HG03521 (cell line): ENCODE results near the gene GNGT2.

ENCODE experiments used
- ATAC-seq: cut with Tn5 transposase; IDR thresholded peaks from one replicate; pipeline ENCODE4 v1.9.1; 2021; ENCODE audit warnings: mild to moderate bottlenecking, moderate library complexity; ENCODE audit not compliant: unreplicated experiment

The GNGT2 gene

GRCh38 chr17:49210158-49211029, at the start of gene GNGT2, which contains the start of gene ABI3:
TSS of gene GNGT2 (minus strand) at chr17:49210574. CDS start at chr17:49207422, 3,152 bp downstream.
TSS of gene ABI3 (plus strand) at chr17:49210707. CDS start at chr17:49210725, 18 bp downstream.
- peak; percentile 82 for ATAC-seq

GRCh38 chr17:49259663-49260010, 49.3 kb upstream of the GNGT2 start:
- no peak for ATAC-seq

- no peak for ATAC-seq
These were observed 48.0 kb upstream of the GNGT2 start for GRCh38 chr17:49258394-49258793.

- ATAC-seq = no peak
These were observed 44.8 kb upstream of the GNGT2 start for GRCh38 chr17:49255125-49255524.

- no peak for ATAC-seq
These were observed 43.7 kb upstream of the GNGT2 start for GRCh38 chr17:49254066-49254465.

- ATAC-seq = no peak
These were observed 41.8 kb upstream of the GNGT2 start for GRCh38 chr17:49252148-49252695.

GRCh38 chr17:49249890-49250522, 39.6 kb upstream of the GNGT2 start:
- ATAC-seq = no peak

GRCh38 chr17:49249292-49249794, 39.0 kb upstream of the GNGT2 start:
- no peak for ATAC-seq

GRCh38 chr17:49247944-49248343, 37.6 kb upstream of the GNGT2 start:
- no peak for ATAC-seq

GRCh38 chr17:49244839-49245238, 34.5 kb upstream of the GNGT2 start:
- ATAC-seq = no peak

- ATAC-seq = no peak
These were observed 32.4 kb upstream of the GNGT2 start for GRCh38 chr17:49242813-49243212.

- no peak for ATAC-seq
These were observed 31.5 kb upstream of the GNGT2 start for GRCh38 chr17:49241692-49242397.

GRCh38 chr17:49241040-49241439, 30.7 kb upstream of the GNGT2 start:
- no peak for ATAC-seq

GRCh38 chr17:49240619-49241018, 30.2 kb upstream of the GNGT2 start:
- no peak for ATAC-seq

- no peak for ATAC-seq
These were observed 29.6 kb upstream of the GNGT2 start for GRCh38 chr17:49239963-49240362.

GRCh38 chr17:49235896-49236295, 25.5 kb upstream of the GNGT2 start:
- ATAC-seq = no peak

- no peak for ATAC-seq
These were observed 24.2 kb upstream of the GNGT2 start for GRCh38 chr17:49234509-49235080.

GRCh38 chr17:49231563-49231894, 21.2 kb upstream of the GNGT2 start:
- no peak for ATAC-seq

- peak; percentile 85 for ATAC-seq
These were observed 20.5 kb upstream of the GNGT2 start, which contains the start of gene PHOSPHO1 for GRCh38 chr17:49230636-49231562. TSS of gene PHOSPHO1 (minus strand) at chr17:49230787. CDS start at chr17:49226691, 4,096 bp downstream.
